ENCODE results near the gene LGI1.

Gene LGI1

DNA sequence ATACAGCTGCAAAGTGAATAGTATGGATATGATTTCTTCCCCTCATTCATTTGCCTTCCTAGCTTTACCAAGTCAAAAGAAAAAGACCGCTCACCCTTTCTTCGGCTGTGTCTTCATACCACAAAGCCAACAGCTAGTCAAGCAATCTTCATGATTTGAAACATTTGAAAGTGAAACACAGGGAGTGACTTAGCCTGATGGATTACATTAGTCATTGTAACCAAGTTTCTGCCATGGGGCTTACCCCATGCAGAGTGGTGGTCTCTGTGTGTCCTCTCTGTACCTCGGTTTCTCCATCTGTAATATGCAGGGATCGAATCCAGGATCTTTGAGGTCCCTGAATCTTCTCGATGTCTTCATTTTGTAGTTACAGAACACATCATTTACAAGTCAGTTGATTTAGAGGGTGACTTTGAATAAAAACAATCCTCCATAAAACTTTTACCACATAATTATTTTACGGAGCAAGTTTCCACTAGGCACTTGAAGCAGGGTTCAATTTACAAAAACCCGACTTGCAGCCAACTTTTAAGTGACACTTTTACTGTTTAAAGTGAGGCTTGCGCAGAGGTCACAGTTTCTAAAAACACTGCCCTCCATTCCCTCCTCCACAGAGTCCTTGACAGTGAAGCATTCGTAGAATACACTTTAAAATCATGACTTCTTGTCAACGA, 2.2 kb upstream of the LGI1 start:
- DNase-seq = no peak

- DNase-seq = no peak
These were observed 1.6 kb upstream of the LGI1 start for GRCh38 chr10:93756118-93756517.

DNA sequence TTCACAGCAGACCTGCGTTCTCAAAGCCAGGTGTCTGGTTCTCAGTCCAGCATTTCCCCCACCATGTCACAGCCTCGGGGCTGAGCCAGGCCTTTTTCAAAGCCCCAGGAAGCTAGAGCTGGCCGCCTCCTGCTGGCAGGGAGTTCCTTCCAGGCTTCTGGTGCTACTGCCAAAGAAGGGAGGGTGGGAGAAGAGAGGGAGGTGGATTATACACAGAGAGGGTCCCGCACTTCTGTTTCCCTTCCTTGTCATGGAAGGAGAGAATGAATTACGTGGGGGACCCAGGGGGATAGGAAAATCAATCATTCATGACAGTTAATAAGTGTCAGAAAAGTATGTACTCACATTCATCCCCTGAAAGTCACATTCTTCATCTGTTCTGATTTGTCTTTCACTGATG, 600 bp upstream of the LGI1 start:
- DNase-seq = no peak

GRCh38 chr10:93758508-93758885, 761 bp downstream of the LGI1 start:
- DNase-seq = no peak

DNA sequence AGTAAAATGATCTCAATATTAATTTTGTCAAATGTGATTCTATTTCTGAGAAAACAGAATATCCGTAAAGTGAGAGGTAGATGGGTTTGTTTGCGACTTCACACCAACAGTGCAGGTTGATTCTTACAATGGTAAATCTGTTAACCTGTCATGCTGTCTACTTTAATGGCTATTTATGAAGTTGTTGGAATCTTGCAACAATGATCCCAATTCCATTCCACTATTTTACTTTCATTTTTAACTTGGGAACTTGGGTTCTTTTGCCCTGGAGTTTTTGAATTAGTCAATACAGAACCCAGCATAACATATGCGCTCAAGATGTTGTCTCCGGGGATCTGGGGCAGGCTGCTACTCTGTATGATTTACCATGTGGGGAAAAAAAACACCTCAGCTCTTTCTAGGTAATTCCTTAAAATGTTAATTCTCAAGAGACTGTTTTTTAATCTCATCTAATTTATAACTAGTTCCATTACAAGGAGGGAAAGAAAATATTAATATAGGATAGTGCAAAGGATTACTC, 1.2 kb downstream of the LGI1 start:
- DNase-seq = no peak

- no peak for DNase-seq
These were observed 2.8 kb downstream of the LGI1 start for GRCh38 chr10:93760490-93760889.

GRCh38 chr10:93762979-93763391, 5.2 kb downstream of the LGI1 start:
- no peak for DNase-seq

- no peak for DNase-seq
These were observed 9.2 kb downstream of the LGI1 start for GRCh38 chr10:93766918-93767317.

DNA sequence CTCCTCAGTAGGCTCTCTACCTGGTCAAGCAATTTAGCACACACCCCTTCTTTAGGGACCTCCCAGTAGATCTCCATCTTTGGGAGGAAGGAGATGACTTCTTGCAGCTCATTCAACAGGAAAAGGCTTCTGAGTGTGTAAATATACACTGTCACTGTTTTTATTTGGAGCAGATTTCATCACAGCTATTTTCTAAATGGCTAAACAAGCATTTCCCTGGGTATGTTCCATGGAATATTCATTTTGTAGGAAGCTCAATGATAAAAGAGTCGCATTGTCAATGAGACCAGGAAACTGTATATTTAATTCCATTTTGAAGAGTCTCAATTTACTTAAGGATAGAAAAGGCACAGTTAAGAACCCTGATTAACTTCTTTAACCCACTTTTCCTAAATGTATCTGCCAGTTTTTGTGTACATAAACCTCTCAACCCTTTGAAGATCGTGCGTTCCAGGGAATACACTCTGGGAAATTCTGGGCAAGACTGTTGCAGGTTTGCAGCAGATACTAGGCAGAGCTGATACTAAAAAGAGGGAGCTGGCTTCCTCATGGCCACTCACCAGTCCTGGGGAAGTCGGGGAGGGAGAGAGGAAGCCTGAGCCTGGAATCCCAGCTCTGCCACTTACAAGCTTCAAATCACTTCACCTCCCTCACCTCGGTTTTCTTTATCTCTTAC, 10.1 kb downstream of the LGI1 start:
- no peak for DNase-seq

DNA sequence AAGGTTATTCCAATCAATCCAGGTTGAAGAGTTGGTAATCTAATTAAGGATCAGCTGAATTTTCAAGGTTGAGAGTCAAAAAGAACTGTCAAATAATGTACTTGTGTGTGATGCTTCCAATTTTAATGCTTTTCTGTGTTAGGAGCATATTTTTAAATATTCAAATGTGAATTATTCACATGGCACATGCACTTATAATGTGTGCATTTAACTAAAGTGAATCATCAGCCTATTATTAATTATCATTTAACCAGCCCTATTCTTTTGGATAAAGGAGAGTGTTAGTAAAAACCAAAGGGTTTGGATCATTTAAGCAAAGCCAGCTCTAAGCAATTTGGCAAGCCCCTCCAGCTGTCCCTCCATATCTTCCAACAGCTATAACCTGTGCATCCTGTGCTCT, 11.2 kb downstream of the LGI1 start:
- no peak for DNase-seq

GRCh38 chr10:93771354-93771753, 13.6 kb downstream of the LGI1 start:
- DNase-seq = no peak

DNA sequence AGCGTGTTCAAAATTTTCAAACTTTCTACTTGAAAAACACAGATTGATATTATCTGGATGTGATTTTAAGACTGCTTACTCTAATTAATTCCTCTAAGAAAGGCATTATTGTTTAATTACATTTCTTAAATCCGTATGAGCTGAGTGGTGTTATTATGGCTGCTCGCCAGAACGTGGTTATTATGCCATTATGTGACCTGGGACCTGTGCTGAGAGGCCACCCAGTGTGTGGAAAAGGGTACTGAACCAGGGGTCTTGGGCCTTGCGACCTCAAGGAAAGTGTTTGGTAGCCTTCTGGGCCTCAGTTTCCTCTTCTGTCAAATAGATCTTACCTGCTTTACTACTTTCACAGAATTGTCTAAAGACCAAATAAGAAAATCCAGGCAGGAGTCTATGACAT, 15.4 kb downstream of the LGI1 start:
- no peak for DNase-seq

GRCh38 chr10:93773705-93774104, 16.0 kb downstream of the LGI1 start:
- no peak for DNase-seq

DNA sequence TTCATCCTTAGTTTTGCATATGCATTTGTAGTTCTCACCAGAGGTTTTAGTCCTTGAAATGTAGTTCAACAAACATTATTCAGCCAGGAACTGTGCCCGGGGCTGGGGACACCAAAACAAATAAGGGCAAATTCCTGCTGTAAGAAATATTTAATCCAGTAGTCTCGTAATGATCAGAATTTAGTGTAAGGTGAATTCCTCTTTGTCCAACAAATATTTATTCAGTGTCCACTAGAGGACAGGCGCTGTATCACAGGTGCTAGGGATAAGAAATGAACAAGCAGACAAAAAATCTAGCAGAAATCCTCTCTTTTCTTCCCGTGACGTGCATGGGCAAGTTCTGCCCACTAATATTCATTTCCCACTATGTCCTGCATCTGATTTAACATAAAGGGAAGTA, 17.6 kb downstream of the LGI1 start:
- no peak for DNase-seq

DNA sequence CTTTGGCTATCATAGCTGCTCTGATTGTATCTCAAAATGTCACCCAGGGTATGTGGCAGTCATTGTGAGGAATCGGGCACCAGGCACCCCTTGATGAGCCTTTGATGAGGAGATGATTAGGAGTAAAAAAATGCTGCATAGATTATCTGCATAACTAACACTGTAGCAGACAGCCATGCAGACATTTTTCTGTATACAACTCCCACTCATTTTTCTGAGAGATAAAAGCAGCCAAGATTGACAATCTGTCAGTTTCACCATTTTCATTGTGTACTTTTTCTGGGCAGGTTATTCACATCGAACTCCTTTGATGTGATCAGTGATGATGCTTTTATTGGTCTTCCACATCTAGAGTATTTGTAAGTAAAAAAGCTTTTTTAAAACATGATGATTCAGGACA, 19.4 kb downstream of the LGI1 start:
- no peak for DNase-seq

DNA sequence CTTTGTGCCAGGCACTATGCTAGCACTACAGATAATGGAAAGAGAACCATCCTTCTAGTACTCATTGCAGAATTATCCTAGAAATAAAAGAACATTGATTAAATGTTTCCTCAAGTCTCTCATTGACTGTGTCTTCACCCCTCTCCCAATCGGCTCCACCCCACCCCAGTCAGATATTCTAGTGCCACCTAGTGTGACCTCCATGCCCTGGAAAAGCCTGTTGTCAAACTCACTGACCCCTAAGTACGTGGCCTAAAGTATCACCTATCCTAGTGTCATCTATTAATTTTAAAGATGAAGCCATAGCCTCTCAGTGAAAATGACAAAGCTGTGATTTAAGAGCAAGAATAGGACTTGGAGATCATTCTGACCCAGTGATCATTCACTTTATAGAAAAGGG, 26.3 kb downstream of the LGI1 start:
- no peak for DNase-seq

GRCh38 chr10:93788413-93789208, 30.9 kb downstream of the LGI1 start:
- DNase-seq = no peak

GRCh38 chr10:93790439-93790838, 32.7 kb downstream of the LGI1 start:
- DNase-seq = no peak

DNA sequence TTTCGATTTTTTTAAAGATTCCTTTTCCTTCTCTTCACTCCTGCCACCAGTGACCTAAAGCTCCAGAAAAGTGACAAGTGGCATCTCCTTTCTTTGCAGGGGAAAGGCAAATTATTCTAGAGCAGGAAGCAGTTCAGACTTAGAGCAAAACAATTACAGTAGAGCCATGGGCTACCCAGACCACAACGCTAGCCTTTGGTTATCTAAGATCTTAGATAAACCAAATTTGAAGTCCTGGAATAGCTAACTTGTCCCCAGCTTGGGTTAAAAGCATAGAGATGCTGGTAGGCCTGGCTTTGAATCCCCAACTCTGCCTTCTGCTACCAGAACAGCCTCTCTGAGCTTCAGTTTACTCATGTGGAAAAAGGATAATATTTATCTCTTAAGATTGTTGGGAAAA, 38.4 kb downstream of the LGI1 start:
- no peak for DNase-seq

GRCh38 chr10:93797825-93798224, 40.1 kb downstream of the LGI1 start:
- no peak for DNase-seq

GRCh38 chr10:93799155-93799708, 41.5 kb downstream of the LGI1 start:
- no peak for DNase-seq

GRCh38 chr10:93804200-93804599, 46.5 kb downstream of the LGI1 start:
- no peak for DNase-seq

DNA sequence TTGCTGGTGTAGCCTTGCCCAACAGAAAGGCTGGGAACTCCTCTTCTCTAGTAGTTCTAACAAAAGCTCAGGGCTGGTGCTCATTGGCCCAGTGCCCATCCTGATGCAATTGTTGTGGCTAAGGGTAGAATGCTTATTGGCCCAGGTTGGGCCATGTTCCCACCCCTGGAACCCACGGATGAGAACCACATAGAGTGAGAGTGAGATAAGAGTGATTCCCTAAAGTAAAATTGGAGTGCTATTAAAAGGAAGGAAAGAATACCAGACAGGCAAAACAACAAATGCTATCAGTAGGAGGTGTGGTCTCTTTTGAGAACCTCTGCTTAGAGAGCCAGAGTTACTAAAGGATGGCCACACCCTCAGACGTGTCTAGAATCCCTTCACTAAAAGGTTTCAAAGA, 49.2 kb downstream of the LGI1 start:
- DNase-seq = no peak

GRCh38 chr10:93807371-93807770, 49.6 kb downstream of the LGI1 start:
- no peak for DNase-seq
